Mesenteric fat pad (tissue), 1 donor: ENCODE data around the gene ADORA2B. TPM values are rescaled to one million over a fixed set of nuclear protein-coding genes. Genes with fewer than 3 reads are reported as not detected.
"Not testable (repeated sequence)": the region's sequence is repeated elsewhere in the genome, so short reads cannot be mapped to it uniquely, and the experiment has no call there.

Experiments used
- DNase-seq: peaks from one replicate; pipeline ENCODE4 v3.0.0-alpha.2; 2020; ENCODE audit warnings: low spot score
- total RNA-seq: library from RNA; stranded (reverse); fragmentation: NEBNext Ultra II Directional; extraction: Animal tissue kit (Norgen Biotek cat#: 25700); gene quantifications from one replicate; pipeline ENCODE4 v1.2.1, GENCODE V29; 2021
- donor health status: DM: yes; HTN: yes; CAD: no.

The ADORA2B gene
- total RNA-seq, 1 donor from 2014 or later, result 0.55 TPM

DNA sequence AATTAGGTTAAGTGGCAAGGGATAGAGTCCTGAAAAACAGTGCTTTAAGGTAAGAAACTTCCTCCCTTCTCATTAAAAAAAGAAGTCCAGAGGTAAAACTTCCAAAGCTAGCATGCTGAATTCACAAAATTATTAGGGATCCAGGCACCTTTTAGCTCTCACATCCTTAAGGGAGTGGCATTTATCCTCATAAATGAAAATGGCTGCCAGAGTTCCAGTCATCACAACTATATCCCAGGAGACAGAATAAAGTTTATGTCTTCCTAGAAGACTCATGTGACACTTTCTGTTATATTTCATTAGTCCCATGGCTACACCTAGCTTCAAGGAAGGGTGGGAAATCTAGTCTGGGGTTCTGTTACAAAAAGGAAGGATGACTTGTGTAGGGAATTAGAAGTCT is 23.3 kb upstream of the ADORA2B start:
- DNase-seq, result no peak

DNA sequence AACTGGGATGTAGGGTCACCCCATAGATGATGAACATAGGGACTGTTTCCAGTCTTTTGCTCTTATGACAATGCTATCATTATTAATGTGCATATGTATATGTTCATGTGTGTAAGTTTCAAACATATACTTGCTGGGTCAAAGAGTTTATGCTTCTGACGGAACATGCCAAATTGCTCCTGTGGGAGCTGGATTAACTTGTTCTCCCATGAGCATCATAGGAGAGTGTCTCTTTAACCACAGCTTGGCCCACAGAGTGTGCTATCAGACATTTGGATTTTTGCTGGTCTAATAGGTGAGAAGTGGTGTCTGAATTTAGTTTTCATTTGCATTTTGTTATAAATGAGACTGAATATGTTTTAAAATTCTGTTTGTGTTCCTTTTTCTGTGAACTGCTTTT is 22.3 kb upstream of the ADORA2B start:
- DNase-seq, result no peak

DNA sequence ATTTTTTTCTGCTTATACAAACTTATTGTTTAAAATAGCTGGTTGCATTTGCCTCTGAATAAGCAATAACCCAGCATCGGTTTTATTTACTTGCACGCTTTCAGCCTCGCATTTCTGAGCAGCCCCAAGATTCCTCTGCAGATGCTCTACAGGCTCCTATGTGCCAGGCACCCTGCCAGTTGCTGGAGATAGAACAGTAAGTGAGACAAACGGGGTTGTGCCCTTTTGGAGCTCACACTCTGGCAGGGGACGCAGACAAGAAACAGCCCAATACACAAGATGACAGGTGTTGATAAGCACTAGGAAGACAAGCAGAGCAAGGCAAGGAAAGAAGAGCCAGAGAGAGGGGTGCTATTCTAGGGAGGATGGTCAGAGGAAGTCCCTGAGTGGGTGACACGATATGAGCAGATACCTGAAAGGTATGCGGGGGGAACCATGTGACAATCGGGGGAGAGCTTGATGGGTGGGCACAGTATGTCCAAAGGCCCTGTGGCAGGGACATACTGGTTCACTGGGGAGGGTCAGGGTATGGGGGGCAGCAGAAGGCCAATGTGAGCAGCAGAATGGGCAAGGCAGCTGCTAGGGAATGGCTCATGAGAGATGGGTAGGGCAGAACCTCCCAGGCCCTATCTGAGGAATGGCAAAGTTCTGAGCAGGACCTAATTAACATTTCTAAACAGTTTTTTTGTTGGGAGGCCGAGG is 18.7 kb upstream of the ADORA2B start:
- DNase-seq, result peak; percentile 51

DNA sequence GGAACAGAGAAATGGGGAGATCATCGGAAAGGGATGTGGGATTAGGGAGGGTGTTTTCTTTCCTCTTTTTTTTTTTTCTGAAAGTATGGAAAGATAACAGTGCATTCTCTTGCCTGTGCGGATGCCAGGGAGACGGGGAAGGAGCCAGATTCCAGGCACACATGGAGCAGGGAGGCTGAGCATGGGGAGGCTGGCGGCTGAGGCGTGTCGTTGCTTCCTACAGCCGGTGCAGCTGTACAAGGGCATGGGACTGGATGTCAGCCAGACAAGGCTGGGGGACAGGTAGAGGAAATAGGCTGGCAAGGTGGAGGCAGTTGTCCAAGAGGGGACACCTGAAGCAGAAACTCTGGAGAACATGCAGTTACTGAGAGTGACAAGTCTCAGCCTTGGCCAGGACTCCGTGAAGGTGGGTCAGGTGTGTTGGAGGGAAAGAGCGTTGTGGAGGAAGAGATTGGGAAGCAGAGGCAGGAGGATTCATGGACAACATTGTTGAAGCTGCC is 16.6 kb upstream of the ADORA2B start:
- DNase-seq, result peak; percentile 39

GRCh38 chr17:15929941-15930340 is 15.0 kb upstream of the ADORA2B start:
- no peak for DNase-seq

- no peak for DNase-seq
These were observed 14.5 kb upstream of the ADORA2B start for GRCh38 chr17:15930426-15930825.

GRCh38 chr17:15931394-15931793 is 13.5 kb upstream of the ADORA2B start:
- no peak for DNase-seq

DNA sequence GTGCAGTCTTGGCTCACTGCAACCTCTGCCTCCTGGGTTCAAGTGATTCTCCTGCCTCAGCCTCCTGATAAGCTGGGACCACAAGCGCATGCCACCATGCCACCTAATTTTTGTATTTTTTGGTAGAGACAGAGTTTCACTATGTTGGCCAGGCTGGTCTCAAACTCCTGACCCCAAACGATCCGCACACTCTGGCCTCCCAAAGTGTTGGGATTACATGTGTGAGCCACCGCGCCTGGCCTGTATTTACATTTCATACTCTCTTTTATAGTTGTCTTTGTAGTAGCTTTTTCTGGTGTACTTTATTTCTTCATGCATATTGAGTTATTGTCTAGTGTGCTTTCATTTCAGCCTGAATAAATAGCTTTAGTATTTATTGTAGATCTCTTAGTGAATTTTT is 10.1 kb upstream of the ADORA2B start:
- no peak for DNase-seq

- no peak for DNase-seq
These were observed 9.0 kb upstream of the ADORA2B start for GRCh38 chr17:15935891-15936290.

GRCh38 chr17:15936481-15936880 is 8.4 kb upstream of the ADORA2B start:
- DNase-seq, result not testable (repeated sequence)

DNA sequence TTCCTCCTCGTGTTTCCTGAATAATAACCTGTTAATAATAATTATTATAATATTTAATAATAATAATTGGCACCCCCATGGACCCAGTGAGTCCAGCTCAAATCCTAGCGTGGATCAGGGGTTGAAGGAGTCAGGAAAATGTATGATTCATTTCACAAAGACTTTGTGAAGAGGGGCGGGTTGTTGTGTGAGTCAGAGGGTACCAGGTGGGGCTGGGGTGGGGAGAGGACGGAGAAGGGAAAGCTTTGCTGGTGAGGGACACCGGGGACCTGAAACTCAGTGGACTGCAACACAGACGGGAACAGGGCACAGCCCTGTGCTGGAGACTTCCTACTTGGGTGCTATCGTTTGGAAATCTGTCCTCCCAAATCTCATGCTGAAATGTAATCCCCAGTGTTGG is 3.1 kb upstream of the ADORA2B start:
- DNase-seq, result no peak

DNA sequence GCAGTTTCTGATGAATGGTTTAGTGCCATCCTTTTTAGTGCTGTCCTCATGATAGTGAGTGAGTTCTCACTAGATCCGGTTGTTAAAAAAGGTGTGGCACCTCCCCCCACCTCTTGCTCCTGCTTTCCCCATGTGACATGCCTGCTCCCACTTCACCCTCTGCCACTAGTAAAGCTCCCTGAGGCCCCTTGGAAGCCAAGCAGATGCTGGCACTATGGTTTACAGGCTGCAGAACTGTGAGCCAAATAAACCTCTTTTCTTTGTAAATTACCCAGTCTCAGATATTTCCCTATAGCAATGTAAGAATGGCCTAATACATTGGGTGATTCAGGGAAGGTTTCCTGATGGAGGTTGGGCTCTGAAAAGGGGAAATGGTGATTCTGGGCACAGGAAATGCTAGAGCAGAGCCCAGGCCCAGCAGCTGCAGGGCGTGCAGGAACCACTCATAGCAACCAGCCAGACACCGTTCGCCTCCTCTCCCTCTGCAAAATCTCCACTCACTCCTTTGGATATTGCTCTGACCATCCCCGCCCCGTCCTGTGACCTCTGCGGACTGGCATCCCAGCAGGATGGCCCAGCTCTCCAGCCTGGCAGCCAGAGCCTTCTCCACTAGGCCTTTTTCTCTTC is 2.6 kb upstream of the ADORA2B start:
- DNase-seq, result no peak

GRCh38 chr17:15943971-15944758 is 765 bp upstream of the ADORA2B start:
- no peak for DNase-seq

DNA sequence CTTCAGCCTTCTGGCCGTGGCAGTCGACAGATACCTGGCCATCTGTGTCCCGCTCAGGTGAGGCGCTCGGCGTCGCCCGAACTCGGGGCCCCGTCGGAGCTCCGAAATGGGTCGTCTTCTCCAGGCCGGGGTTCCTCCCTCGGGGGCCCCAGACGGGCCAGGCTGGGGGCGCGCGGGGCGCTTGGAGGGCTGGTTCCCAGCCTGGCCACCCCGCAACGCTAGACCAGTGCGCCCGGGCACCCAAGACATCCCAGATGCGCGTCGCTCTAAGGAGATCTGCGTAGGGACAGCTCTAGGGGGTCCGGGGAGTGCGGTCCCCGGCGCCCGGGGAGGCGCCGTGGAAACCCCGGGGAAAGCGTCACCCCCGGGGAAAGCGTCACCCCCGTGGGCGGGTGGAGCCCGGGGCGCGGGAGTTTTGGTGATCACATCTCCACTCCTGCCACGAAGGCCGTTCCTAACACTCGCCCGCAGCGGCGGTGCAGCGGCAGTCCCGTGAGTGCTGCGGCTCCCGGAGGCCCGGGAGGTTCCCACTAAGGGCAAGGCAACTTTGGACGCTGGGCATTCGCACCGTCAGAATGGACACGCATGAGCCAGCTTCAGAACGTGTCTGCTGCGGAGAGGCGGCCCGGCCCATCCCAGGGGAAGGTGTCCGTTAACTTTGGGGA is 729 bp downstream of the ADORA2B start:
- DNase-seq, result no peak

GRCh38 chr17:15946611-15947120 is 1.7 kb downstream of the ADORA2B start:
- no peak for DNase-seq

DNA sequence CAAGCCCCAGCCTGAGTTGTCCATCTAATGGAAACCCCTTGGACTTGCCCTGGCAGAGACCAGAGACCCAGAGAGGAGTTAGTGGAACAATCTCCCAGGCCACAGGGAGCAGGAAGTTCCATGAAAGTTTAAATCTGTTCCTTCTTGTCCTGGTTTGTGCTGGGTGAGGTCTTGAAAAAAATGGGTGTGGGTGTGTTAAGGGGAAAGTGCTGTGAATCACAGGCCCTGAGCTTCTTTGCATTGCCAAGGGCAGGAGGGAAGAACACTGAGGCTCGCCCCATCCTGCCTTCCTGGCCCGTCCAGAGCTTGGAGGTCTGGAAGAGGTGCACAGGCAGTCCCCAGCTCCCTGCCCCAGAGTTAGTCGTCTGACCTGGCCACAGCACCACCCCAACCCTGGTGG is 2.3 kb downstream of the ADORA2B start:
- DNase-seq, result no peak

GRCh38 chr17:15947976-15948752 is 3.2 kb downstream of the ADORA2B start:
- DNase-seq, result no peak

DNA sequence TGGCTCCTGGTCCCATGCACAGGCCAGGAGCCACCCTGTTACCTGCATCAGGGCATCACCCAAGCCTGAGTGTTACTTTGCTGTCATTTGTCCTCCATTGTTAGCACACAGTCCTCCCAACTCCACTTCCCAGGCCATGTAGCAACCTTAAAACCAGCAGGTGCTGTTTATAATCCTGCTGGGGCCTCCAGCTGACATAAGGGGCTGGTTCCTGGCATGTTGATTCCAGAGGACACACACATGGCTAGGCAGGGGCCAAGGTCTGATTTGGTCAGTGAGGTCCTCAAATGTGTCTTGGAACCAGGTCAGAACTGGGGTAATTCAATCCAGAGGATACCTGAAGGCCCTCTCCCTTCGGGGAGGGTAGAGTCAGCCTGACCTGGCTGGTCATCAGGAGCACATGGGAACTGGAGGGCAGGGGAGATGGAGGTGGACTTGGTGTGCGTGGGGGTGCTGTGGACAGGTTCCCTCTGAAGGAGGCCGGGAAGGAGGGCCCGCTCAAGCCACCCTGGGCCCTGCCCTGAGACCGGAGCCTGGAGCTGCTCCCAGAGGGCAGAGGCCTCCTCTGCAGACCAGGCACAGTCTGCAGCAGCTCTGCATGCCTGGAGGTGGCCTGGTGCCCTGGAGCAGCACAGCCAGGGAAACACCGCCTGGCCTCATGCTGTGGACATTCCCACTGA is 6.6 kb downstream of the ADORA2B start:
- no peak for DNase-seq

DNA sequence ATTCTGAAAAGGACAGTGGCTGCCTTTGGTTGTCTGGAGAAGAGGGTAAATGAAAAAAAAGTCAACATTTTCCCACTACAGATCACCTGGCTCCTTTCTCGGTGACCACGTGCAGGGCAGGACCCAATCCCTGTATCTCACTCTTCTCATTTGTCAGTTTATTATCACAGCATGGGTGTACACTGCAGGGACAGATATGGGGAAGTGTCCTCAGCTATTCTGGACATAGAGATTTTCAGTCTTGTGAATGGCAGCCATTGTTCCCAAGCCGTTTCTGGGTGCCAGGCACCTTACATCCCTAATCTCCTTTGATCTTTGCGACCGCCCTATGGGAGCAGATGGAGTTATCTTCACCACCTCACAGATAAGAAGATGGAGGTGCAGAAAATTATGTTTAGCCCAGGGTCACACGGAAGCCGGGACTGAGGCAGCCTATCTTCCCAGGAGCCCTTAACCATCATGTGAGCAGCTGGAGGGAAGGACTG is 7.2 kb downstream of the ADORA2B start:
- no peak for DNase-seq
